Caco-2 (cell line): ENCODE measurements around the gene NME3. TPM values are rescaled to one million over a fixed set of nuclear protein-coding genes. Genes with fewer than 3 reads are reported as not detected.

Experiments
- BruUV-seq: library from RNA; stranded (reverse); fragments of 400-500 nt; replicated peaks from 2 replicates; lab custom pipeline; 2021; lab: Mats Ljungman, UMichigan
- CTCF ChIA-PET: fragments of 300-600 bp; sonication (Branson Sonifier 250); formaldehyde crosslinking; loops from one replicate; lab custom pipeline; 2022; ENCODE audit warnings: antibody characterized with exemption; lab: Charles Lee
- POLR2A ChIA-PET: fragments of 300-600 bp; sonication (Branson Sonifier 250); formaldehyde crosslinking; loops from one replicate; lab custom pipeline; 2022; ENCODE audit warnings: antibody characterized with exemption; lab: Charles Lee
- DNase-seq, 2 experiments: peaks; one replicate each; pipeline versions ENCODE4 v3.0.0 to v3.0.0-alpha.2; 2020 to 2022
- H3K27me3 ChIP-seq: replicated peaks from 2 replicates; pipeline ENCODE4 v1.6.0; 2011; ENCODE audit warnings: low read length; ENCODE audit not compliant: control insufficient read depth, insufficient read depth
- H3K36me3 ChIP-seq: 2 replicates; pipeline ENCODE4 v1.5.1; 2011; ENCODE audit warnings: low read length; ENCODE audit not compliant: control insufficient read depth, insufficient read depth
- H3K4me1 ChIP-seq: fragments of 250-450 bp; sonication (Bioruptor Pico); 2 replicates; pipeline ENCODE4 v1.5.1; 2020; ENCODE audit warnings: mild to moderate bottlenecking
- H3K4me3 ChIP-seq: 2 replicates; pipeline ENCODE4 v1.5.1; 2011; ENCODE audit warnings: low read depth, mild to moderate bottlenecking, control low read depth, low read length
- H3K9me3 ChIP-seq: fragments of 250-450 bp; sonication (Bioruptor Pico); 2 replicates; pipeline ENCODE4 v1.5.1; 2020; ENCODE audit warnings: mild to moderate bottlenecking, moderate library complexity
- H3K27ac Mint-ChIP-seq: one replicate; pipeline ENCODE4 v1.8.0; 2022; ENCODE audit warnings: mixed read lengths; ENCODE audit not compliant: unreplicated experiment
- H3K27me3 Mint-ChIP-seq: one replicate; pipeline ENCODE4 v1.8.0; 2022; ENCODE audit warnings: mixed read lengths; ENCODE audit not compliant: insufficient read depth, unreplicated experiment
- H3K36me3 Mint-ChIP-seq: one replicate; pipeline ENCODE4 v1.8.0; 2022; ENCODE audit warnings: mild to moderate bottlenecking, mixed read lengths; ENCODE audit not compliant: insufficient read depth, unreplicated experiment
- H3K4me1 Mint-ChIP-seq: one replicate; pipeline ENCODE4 v1.8.0; 2022; ENCODE audit warnings: low read depth, mixed read lengths; ENCODE audit not compliant: unreplicated experiment
- H3K4me3 Mint-ChIP-seq: one replicate; pipeline ENCODE4 v1.8.0; 2022; ENCODE audit warnings: mild to moderate bottlenecking, moderate library complexity, mixed read lengths; ENCODE audit not compliant: unreplicated experiment
- H3K9me3 Mint-ChIP-seq: one replicate; pipeline ENCODE4 v1.8.0; 2022; ENCODE audit warnings: mixed read lengths; ENCODE audit not compliant: unreplicated experiment
- CTCF ChIP-seq, 2 experiments: fragments of 200-600 bp in 1 of 2; IDR thresholded peaks; 1 replicate in 1 of 2; 2 replicates in 1 of 2; pipeline versions ENCODE4 v1.5.1 to v1.8.0; 2011 to 2022; ENCODE audit warnings: antibody characterized with exemption in 1 of 2, control low read depth in 1 of 2, inconsistent platforms in 1 of 2, low read depth in 1 of 2, low read length in 1 of 2, mild to moderate bottlenecking in 1 of 2, moderate library complexity in 1 of 2; ENCODE audit not compliant: insufficient read depth in 1 of 2, severe bottlenecking in 1 of 2, unreplicated experiment in 1 of 2
- intact Hi-C: fragments of 100-400 bp; cut with micrococcal nuclease; formaldehyde crosslinking; loops from one replicate; pipeline ENCODE4 v1.10.0; 2022; ENCODE audit not compliant: unreplicated experiment
- total RNA-seq: library from RNA; stranded (reverse); gene quantifications from 2 replicates; pipeline ENCODE4 v1.2.3, GENCODE V29; 2022

The NME3 gene
- total RNA-seq, 1 experiment from 2014 or later = 7.0 TPM

- Mint-ChIP-seq H3K27me3 (no peaks in the 10 kb centered on the region), H3K9me3 (no peaks in the 10 kb centered on the region), H3K27ac (no peak overlapping the region), H3K36me3 (peaks cover 9% of the 10 kb centered on the region), H3K4me3 (no peak overlapping the region), H3K4me1 (no peaks in the 10 kb centered on the region)
- DNase-seq = no peak
- ChIA-PET POLR2A (no interaction called here), CTCF (interaction anchor here (0.6 kb wide), 1 partner anchor 1333 kb away, joined by 4 read pairs; no protein-coding TSS in a partner anchor)
- Histone ChIP-seq H3K4me3 (no peak overlapping the region), H3K4me1 (no peaks in the 10 kb centered on the region), H3K9me3 (no peaks in the 10 kb centered on the region), H3K27me3 (no peaks in the 10 kb centered on the region), H3K36me3 (no peaks in the 10 kb centered on the region)
- no peak for TF ChIP-seq CTCF (IDR thresholded peaks at IDR 0.05; ENCODE audit: insufficient read depth in 1 of 2, low read depth in 1 of 2, low read length in 1 of 2, severe bottlenecking in 1 of 2, unreplicated experiment in 1 of 2)
- intact Hi-C loops = no loop called here
- BruUV-seq = no TSS peak
Measured at GRCh38 chr16:1740781-1741490, 30.4 kb downstream of the NME3 start.

- Histone ChIP-seq H3K4me3 (no peak overlapping the region), H3K36me3 (no peaks in the 10 kb centered on the region), H3K27me3 (no peaks in the 10 kb centered on the region), H3K9me3 (no peaks in the 10 kb centered on the region), H3K4me1 (no peaks in the 10 kb centered on the region)
- ChIA-PET CTCF (no interaction called here), POLR2A (no interaction called here)
- no peak overlapping the region for H3K4me3 Mint-ChIP-seq
- TF ChIP-seq CTCF (IDR thresholded peaks at IDR 0.05; ENCODE audit: insufficient read depth in 1 of 2, low read depth in 1 of 2, low read length in 1 of 2, severe bottlenecking in 1 of 2, unreplicated experiment in 1 of 2) = no peak
- no peaks in the 10 kb centered on the region for H3K9me3 Mint-ChIP-seq
- no TSS peak for BruUV-seq
- H3K27me3 Mint-ChIP-seq = no peaks in the 10 kb centered on the region
- intact Hi-C loops = no loop called here
- peaks cover 9% of the 10 kb centered on the region for H3K36me3 Mint-ChIP-seq
- no peak for DNase-seq
- H3K27ac Mint-ChIP-seq = no peak overlapping the region
- H3K4me1 Mint-ChIP-seq = no peaks in the 10 kb centered on the region
Measured at GRCh38 chr16:1740234-1740633, 31.1 kb downstream of the NME3 start.

- Histone ChIP-seq H3K4me1 (no peaks in the 10 kb centered on the region), H3K4me3 (no peak overlapping the region), H3K9me3 (peaks cover 5% of the 10 kb centered on the region; the same call in 1 of the 2 replicates), H3K36me3 (no peaks in the 10 kb centered on the region; the same call in none of the 2 replicates), H3K27me3 (no peaks in the 10 kb centered on the region)
- Mint-ChIP-seq H3K27me3 (no peaks in the 10 kb centered on the region), H3K27ac (no peak overlapping the region), H3K36me3 (peaks cover 10% of the 10 kb centered on the region), H3K4me1 (no peaks in the 10 kb centered on the region), H3K9me3 (no peaks in the 10 kb centered on the region), H3K4me3 (no peak overlapping the region)
- intact Hi-C loops = no loop called here
- no peak for TF ChIP-seq CTCF (IDR thresholded peaks at IDR 0.05; ENCODE audit: insufficient read depth in 1 of 2, low read depth in 1 of 2, low read length in 1 of 2, severe bottlenecking in 1 of 2, unreplicated experiment in 1 of 2)
- no TSS peak for BruUV-seq
- DNase-seq = no peak
- ChIA-PET POLR2A (no interaction called here), CTCF (no interaction called here)
Measured at GRCh38 chr16:1734816-1735215, 36.5 kb downstream of the NME3 start.
